ENCODE measurements around the gene FBH1.

- no peak for TF ChIP-seq RAD21 (conservative IDR thresholded peaks at IDR 0.05)
- no peak for TF ChIP-seq REST (IDR thresholded peaks at IDR 0.05; ENCODE audit: borderline replicate concordance)
- no peak for TF ChIP-seq POLR2AphosphoS5 (IDR thresholded peaks at IDR 0.05)
- TF ChIP-seq EZH2 (IDR thresholded peaks at IDR 0.05; ENCODE audit: borderline replicate concordance, insufficient read depth, low read length, poor library complexity, severe bottlenecking) = no peak
- TF ChIP-seq CTCF (IDR thresholded peaks at IDR 0.05; ENCODE audit: poor library complexity, severe bottlenecking) = no peak
- TF ChIP-seq MXI1 (conservative IDR thresholded peaks at IDR 0.05; ENCODE audit: poor library complexity, severe bottlenecking) = no peak
- TF ChIP-seq EP300 (conservative IDR thresholded peaks at IDR 0.05; ENCODE audit: poor library complexity, severe bottlenecking) = no peak
- no peak for TF ChIP-seq TAF1 (IDR thresholded peaks at IDR 0.05; ENCODE audit: low read depth)
- no peak for TF ChIP-seq SMC3 (conservative IDR thresholded peaks at IDR 0.05; ENCODE audit: poor library complexity)
Observed at GRCh38 chr10:5945561-5946418, 55.7 kb downstream of the FBH1 start.

All from neural cell (in vitro differentiated cells).